NCI-H774 (cell line): ENCODE results near the gene KDM4B.

Experiments used
- DNase-seq: peaks from one replicate; lab custom pipeline; 2025; lab: John Stamatoyannopoulos, UW

The KDM4B gene

DNA sequence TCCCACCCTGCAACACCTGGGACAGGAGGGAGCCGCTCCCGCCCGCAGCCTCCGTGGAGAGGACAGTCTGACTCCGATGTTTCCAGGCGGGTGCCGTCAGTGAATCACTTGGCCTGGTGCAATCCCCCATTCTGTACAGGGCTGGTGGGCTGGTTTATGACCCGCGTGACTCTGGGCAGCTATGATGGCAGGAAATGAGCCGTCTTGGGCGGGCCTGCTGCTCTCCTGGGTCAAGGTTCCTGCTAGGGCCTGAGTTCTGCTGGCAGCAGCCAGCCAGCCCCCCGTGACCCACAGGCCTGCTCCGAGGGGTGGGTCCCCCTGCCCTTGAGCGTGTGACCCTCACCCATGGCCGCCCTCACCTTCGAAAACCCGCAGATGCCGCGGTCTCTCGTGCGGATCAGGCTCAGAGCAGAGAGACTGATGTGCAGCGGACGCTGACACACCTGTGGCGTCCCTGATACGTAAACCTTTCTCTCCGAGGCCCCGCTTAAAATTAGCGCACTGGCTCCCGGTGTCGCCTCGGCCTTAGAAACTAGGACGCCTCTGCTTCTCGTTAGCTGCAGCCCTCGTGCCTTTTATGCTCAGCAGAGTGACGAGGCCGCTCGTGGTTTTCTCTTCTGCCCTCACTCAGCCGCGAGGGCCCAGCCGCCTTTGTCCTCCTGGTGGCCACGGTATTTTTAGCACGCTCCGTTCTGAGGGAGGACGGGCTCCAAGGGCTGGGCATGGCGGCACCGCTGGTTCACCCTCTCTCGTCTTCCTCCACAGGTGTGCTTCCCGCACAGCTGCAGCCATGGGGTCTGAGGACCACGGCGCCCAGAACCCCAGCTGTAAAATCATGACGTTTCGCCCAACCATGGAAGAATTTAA is 63.4 kb downstream of the KDM4B start:
- no peak for DNase-seq

DNA sequence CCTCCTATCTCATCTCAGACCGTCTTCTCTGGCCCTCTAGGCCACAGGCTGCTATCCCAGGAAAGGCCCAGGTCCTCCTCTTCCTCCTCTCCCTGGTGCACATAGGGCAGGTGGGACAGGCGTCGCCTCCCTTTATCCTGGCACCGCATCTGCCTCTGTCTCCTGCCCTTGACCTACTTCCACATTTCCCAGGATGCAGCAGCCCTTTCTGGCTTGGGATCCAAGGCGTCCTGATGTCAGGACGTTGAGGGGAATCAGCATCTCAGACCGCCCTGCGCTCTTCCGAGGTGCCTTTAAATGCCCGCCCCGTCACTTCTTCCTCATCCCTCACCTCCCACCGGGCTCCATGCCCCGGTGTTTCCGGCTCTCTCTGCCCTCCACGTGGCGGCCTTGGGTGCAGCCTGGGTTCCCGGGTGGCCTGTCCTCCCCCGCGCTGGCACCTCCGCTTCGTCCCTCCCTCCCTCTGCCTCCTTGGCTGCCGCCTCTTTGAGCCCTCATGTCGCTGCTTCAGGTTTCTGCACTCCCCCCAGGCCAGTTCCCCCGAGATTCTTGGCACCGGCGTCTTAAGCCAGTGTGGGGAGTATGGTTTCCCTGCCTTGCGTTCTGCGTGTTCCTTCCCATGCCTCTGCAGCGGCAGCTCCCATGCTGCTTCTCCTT is 66.3 kb downstream of the KDM4B start:
- DNase-seq: no peak

GRCh38 chr19:5035793-5036697 is 67.1 kb downstream of the KDM4B start:
- DNase-seq: no peak

- DNase-seq: no peak
Measured at GRCh38 chr19:5036698-5037563, 68.0 kb downstream of the KDM4B start.

DNA sequence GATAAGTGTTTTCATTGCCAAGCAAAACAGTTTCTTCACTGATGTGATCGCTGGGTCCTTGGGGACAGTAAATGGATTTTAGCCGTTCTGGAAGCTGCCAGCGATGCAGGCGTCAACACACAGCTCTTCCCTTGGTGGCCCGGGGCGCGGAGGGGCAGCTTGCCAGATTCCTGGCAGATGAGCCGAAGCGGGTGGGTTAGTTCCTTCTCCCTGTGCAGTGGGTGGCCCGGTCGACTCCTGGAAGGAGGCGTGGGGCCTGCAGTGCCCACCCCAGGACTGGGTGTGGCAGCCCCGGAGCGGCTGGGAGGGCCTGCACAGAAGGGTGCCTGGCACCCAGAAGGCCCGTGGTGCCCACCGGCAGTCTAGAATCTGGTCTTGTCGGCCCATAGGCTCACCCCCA is 69.0 kb downstream of the KDM4B start:
- no peak for DNase-seq

DNA sequence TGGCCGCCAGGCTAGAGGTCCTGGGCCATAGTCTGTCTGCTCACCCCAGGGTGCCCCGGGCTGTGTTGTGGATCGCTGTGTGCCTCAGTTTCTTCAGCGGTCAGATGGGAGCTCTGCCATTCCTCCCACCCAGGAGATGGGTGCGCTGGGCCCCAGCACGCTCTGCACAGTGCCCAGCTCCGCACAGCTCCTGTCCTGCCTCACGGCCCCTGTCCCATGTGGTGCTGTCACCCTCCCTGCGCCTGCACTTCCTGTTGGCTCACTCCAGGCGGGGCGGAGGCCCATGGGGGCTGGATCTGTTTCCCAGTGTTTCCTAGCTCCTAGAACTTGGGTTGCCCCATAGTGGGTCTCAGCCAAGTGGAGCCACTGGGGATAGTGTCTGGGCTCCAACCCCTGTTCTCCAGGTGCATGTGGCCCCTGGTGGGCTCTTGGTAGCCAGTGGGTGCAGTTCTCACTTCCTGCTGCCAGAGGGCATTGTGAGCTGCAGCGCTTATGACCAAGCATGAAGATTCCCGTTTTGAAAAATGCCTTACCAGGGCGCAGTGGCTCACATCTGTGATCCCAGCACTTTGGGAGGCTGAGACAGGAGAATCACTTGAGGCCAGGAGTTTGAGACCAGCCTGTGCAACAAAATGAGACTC is 69.8 kb downstream of the KDM4B start:
- no peak for DNase-seq

- no peak for DNase-seq
Measured at GRCh38 chr19:5039642-5040543, 71.0 kb downstream of the KDM4B start.

GRCh38 chr19:5040544-5041167 is 71.7 kb downstream of the KDM4B start:
- no peak for DNase-seq

- no peak for DNase-seq
Measured at GRCh38 chr19:5041168-5041912, 72.4 kb downstream of the KDM4B start.

DNA sequence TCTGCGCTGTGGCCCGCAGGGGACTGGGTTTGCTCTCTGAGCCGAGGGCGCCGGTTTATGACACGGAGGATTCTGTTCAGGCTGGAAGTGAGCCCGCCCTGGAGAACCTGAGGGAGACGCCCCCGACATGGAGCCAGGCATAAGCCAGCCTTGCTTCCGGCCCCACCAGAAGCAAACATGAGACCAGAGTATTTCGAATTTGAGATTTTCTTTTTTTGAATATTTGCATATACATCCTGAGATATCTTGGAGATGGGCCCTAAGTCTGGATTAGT is 72.9 kb downstream of the KDM4B start:
- DNase-seq: no peak

- DNase-seq: no peak
Measured at GRCh38 chr19:5042556-5042955, 73.6 kb downstream of the KDM4B start.

GRCh38 chr19:5045029-5045428 is 76.1 kb downstream of the KDM4B start:
- no peak for DNase-seq

DNA sequence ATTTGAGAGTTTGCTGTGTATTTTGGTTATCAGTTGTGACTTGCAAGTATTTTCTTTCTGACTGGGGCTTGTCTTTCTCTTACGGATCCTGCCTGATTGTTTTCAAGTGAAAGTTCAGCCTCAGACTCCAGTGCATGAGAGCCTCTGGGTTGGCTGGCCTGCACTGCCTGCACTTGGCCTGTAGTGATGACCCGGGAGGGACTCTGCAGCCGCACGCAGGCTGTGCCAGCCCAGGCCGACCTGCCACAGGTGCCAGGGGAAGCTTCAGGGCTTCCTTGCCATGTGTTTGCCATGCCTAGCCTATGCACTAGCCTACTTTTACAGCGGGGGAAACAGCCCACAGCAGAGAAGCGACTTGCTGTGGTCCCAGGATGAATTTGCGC is 77.0 kb downstream of the KDM4B start:
- DNase-seq: no peak

GRCh38 chr19:5046339-5047039 is 77.6 kb downstream of the KDM4B start:
- DNase-seq: peak; percentile 80

DNA sequence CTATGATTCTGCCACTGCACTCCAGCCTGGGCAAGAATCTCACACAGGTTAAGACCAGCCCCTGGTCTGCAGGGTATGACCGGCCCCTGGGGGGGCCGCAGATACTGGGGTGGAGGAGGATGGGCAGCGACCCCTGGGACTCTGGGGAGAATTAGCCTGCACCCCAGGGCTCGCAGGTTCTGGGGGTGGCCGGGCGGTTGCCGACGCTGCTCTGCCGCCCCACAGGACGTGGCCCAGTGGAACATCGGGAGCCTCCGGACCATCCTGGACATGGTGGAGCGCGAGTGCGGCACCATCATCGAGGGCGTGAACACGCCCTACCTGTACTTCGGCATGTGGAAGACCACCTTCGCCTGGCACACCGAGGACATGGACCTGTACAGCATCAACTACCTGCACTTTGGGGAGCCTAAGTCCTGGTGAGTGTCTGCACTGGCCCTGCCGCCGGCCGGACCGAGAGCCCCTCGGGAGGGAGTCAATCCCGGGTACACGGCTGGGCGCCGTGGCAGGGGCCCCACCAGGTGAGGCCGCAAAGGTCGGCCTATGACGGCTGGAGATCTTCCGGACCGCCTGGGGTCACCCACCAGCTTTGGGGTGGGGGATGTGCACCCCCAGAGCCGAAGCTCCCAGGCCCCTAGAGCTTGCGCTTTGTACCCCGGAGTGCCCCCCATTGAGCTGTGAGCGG is 78.5 kb downstream of the KDM4B start:
- DNase-seq: no peak

GRCh38 chr19:5048091-5048726 is 79.3 kb downstream of the KDM4B start:
- peak; percentile 33 for DNase-seq
